ENCODE results near the gene TBC1D9.

The TBC1D9 gene

DNA sequence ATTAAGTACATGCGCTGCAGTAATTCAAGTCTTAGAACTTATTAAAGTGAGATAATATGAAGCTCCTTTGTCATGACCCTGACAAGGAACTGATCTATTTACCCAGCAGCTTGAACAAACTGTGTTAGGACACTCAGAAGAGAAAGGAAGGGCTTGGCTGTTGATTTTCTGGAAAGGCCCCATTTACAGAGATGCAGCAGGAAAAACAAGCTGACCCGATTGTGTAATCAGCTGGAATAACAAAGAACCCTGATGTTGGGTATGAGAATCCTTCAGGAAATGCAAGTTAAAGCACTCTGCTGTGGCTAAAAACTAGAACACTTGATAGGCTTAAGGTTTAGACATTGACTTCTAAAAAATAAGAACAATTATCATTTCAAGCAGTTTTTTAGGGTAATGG lies 64.8 kb downstream of the TBC1D9 start:
- no peak for DNase-seq (ENCODE audit: low read depth in 2 of 2)

DNA sequence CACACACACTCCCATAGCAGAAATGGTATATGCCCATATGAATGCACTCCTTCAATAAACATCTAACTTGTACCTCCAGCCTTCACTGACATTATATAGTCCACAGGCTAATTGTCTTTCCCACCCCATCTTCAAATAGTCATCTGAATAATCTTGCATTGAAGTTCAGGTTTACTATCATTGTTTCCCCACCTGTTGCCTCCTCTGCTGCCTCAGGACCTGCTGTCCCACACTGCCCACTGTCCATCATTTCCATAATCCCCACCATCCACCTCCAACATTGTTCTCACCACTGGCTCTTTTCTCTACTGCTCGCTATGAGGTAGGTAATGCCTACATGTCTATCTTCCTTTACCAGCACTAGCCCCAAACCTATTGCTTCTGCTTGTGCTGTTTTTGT lies 66.1 kb downstream of the TBC1D9 start:
- DNase-seq (ENCODE audit: low read depth in 2 of 2) = no peak

DNA sequence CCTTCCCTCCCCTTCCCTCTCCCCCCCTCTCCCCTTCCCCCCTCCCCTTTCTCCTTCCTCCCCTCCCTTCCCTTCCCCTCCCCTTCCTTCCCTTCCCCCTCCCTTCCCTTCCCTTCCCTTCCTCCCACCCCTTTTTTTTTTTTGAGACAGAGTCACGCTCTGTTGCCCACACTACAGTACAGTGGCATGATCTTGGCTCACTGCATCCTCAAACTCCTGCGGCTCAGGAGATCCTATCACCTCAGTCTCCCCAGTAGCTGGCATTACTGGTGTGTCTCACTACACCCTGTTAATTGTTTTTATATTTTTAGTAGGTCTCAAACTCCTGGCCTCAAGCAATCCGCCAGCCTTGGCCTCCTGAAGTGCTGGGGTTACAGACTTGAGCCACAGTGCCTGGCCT lies 66.6 kb downstream of the TBC1D9 start:
- DNase-seq (ENCODE audit: low read depth in 2 of 2) = no peak

DNA sequence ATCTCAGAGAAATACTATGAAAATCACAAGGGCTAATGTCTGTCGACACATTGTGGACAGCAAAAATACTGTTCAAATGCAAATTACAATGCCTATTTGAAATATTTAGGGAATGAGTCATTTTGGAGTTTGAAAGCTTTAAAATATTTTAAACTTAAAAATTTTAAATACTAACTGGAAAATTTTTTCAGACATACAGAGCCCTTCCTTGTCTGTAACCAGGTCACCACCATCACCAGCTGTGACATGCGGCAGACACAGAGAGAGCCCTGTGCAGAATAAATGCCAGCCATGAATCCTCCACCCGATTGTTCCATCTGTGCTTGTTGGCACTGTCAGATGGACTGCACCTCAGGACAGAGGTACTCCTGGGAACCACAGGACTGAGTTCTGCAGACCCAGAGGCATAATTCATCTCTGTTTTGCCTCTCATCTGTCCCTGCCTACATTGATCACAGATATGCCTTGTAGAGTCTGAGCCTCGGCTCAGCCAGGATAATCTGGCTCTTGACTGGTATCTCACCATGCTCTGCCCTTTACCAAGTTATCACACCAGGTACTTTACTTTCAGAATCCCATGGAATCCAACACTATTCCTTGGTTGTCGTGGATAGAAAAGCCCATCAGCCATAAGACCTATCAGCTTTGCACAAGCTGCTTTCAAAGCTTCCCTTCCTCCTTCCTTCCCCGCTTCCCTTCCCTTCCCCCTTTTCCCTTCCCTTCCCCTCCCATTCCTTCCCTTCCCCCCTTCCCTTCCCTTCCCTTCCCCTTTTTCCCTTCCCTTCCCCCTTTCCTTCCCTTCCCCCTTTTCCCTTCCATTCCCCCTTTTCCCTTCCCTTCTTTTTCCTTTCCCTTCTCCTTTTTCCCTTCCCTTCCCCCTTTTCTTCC lies 67.2 kb downstream of the TBC1D9 start:
- DNase-seq (ENCODE audit: low read depth in 2 of 2) = no peak

DNA sequence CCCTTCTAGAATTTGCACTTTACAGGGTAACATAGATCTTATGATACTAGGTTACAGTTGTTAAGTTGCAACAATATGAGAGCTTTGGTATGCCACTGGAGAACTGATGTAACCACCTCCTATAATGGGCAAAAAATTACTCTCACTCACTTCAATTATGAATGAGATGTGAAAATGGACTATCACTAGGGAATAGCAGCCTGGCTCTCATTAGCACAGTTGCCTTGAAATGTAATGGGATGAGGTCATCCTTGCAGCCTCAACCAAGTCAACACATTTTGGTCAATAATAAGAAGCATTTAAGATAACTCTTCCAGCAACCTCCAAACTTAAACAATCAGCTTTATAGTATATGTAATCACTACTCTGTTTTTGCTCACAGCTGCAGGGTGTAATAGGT lies 69.4 kb downstream of the TBC1D9 start:
- DNase-seq (ENCODE audit: low read depth in 2 of 2) = no peak

DNA sequence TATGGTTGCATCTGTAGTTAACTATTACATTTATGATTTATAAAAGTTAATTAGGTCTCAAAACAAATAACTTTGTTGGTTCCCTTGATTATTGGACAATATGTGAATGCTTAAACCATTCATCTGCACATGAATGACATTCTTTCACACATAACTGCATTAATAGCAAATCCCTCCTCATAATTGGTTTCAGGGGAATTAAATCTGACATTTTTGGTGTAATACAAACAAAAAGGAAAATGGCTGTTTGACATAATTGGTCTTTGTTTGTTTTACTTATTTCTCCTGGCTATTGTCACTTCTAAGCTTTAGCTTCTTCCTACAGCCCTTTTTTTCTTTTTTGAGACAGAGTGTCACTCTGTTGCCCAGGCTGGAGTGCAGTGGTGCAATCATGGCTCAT lies 71.9 kb downstream of the TBC1D9 start:
- no peak for DNase-seq (ENCODE audit: low read depth in 2 of 2)

DNA sequence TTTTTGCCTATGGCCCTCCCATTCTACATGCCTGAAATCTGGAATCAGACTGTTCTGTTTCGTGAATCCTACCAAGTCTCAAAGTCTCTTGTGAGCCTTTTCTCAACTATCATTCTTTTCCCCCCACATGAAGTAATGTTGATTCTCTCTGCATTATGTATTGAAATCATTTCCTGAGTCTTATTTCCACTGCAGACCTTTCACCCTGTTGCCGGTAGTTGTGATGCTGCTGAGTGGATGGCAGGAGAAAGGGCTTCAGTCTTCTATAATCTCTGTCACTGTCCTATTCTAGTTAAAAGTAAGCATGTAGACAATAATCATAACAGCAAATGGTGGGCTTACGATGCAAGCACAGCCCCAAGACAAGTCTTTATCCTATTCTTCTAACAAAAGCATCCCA lies 75.0 kb downstream of the TBC1D9 start:
- DNase-seq (ENCODE audit: low read depth in 2 of 2) = no peak

DNA sequence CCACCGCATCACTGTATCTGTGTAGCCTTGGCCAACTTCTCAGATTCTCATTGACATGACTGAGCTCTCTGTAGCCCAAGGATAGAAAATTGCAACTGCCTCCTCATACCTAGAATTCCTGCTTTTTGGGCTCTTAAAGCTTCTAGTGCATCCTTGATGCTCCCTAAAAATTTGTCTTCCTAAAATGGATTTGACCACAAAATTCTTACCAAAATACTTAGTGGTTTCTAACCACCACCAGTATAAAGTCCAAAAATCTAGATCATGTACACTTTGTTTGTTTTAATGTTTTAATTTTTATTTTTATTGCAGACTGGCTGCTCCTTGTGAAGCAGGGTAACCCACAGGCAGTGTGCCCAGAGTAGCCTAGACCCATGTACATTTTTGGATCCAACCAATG lies 75.5 kb downstream of the TBC1D9 start:
- no peak for DNase-seq (ENCODE audit: low read depth in 2 of 2)

- DNase-seq (ENCODE audit: low read depth in 2 of 2) = no peak
These were observed 76.6 kb downstream of the TBC1D9 start for GRCh38 chr4:140679576-140679975.

GRCh38 chr4:140675599-140676231 lies 80.5 kb downstream of the TBC1D9 start:
- no peak for DNase-seq (ENCODE audit: low read depth in 2 of 2)

- DNase-seq (ENCODE audit: low read depth in 2 of 2) = no peak
These were observed 82.5 kb downstream of the TBC1D9 start for GRCh38 chr4:140673729-140674128.

DNA sequence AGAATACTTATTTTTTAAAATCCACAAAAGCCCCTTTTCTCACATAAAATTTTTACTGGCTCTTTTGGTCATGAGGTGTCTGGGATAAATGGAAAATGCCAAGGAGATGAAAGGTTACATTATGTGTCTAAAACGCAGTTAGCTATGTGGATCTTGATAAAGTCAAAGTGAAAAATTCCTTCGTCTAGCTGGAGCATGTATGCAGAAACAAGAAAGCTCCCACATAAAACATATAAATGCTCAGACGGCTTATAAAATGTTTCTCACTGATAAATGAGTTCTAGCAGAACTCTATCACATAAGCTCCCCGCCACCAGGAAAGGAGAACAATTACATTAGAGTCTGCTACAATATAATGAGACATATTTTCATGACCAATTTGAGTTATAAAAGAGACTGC lies 83.8 kb downstream of the TBC1D9 start:
- no peak for DNase-seq (ENCODE audit: low read depth in 2 of 2)

DNA sequence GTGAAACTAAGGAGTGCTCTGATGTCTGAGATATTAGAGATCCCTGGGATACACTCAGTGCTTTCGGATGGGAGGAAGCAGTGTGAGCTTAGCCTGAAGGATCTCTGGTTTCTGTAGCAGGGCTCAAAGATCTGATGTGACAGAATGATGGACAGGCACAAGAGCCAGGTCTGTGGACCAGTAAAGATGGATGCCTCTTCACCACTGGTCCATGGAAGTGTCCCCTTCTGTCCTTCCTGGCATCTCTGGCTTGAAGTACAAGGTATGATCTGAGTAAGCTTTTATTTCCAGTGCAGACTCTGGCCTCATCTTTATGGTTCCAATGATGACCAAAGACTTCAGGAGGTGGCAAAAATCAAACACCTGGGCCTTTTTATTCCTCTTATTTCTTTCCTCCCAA lies 88.1 kb downstream of the TBC1D9 start:
- DNase-seq (ENCODE audit: low read depth in 2 of 2) = no peak

DNA sequence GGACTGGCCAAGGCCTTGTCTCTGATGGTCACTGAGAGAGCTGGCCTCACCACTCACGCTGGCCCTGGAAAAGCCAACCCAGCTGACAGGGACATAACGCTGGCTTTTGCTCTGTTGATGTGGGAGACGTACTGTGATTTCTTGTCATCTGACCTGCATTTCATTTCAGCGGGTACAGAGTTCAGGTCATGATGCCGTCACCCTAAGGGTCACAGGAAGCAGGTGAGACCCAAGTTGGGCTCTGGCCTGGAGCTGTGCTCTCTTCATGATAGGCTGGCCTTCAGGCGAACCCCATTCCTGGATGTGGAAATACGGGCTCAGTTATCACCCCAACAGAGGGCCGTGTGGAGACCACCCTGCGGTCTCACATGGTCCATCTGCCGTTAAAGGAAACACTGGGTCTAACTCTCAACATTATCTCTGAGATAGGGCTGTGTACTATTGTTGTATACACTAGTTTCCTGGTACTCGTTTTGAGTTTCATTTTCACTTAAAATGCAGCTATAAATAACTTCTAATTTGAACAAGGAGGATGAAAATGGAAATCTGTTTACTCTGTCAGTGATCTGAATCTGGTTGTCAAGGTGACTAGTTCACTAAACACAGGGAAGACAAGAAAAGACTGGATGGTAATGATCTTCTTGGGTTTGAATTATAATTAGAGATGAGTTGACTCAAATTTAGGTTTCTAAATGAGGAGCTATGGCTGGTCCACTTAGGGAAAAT lies 89.1 kb downstream of the TBC1D9 start:
- DNase-seq (ENCODE audit: low read depth in 2 of 2) = no peak

GRCh38 chr4:140662082-140662869 lies 93.9 kb downstream of the TBC1D9 start:
- no peak for DNase-seq (ENCODE audit: low read depth in 2 of 2)

DNA sequence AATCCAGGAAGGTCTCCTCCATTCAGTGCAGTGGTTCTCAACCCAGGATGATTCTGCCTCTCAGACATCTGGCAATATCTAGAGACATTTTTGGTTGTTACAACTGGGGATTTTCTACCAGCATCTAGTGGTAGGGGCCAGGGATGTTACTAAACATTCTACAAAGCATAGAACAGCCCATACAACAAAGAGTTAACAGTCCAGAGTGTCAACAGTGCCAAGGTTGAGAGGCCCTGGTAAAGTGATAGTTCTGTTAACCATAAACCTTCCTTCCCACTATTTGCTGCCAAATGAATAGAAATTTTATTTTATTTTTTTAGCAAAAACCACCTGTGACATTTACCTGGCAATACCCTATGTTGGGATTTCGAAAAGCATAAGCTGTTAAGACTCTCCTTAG lies 94.6 kb downstream of the TBC1D9 start:
- no peak for DNase-seq (ENCODE audit: low read depth in 2 of 2)

DNA sequence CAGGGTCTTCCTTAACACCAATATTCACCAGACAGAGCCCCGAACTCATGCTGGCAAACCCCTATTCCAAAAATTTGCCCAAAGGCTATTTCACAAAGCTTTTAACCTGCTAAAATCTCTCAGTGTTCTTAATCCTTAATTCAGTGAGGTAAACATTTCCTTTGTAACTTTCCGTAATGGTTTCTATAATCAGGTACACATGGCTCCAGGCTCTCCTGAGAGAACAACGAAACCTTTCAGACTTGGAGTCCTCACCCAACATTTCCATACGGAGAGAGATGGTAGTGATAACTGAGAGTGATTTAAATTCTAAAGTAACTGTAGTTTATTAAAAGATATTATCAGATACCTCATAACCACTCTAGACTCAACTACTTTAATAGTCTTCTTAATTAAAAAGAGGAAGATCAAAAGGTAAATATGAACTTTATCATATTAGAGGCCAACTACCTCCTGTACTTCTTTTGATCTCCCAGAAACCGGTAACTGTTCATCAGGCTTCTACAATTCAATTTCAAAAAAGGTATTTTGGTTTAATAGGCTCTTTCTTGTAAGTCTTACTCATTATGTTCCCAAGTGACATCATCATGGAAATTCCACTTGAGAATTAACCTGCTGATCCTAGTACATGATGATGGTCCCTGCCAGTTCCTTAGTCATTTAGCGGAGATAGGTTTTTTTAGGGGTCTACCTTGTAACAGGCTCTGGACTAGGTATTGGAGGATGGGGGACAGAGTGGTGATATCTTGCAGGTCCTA lies 96.1 kb downstream of the TBC1D9 start:
- DNase-seq (ENCODE audit: low read depth in 2 of 2) = no peak

DNA sequence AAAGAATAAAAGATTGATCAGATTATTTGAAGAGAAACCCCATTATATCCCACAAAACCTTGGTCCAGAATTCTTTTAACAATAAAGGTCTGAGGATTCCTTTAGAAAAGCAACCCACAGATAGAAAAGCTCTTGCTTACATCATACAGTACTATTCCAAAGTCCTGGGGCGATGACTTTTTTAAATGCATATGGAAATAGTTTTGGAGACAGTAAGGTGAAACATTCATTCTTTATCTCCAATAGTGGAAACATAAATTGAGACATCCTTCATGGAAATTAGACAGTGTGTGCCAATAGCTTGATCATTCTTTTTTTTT lies 101.7 kb downstream of the TBC1D9 start:
- no peak for DNase-seq (ENCODE audit: low read depth in 2 of 2)

- DNase-seq (ENCODE audit: low read depth in 2 of 2) = no peak
These were observed 102.3 kb downstream of the TBC1D9 start for GRCh38 chr4:140653718-140654494.

DNA sequence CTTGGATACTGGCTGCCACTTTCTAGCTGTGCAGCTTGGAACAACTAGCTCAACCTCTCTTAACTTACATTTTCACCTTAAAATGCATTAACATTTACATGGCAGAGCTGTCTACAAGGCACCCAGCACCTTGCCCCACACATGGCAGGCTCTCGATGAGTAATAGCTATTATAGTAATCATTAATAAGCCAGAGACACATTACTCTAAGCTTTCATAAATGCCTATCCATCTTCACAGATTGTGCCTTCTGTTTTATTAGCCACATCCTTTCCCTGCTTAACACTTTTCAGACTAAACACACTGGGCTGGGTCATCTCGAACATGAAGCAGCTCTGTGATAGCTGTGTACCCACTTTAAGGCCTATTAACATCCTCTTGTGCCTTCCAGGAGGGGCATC lies 103.6 kb downstream of the TBC1D9 start:
- DNase-seq (ENCODE audit: low read depth in 2 of 2) = no peak

Measured in stimulated activated CD4-positive, alpha-beta T cell treated with anti-CD3 and anti-CD28 coated beads, Interleukin-4, amount 100 ng/mL, for 48 hours (primary cell).